ENCODE results near the gene RPL13. TPM values are rescaled to one million over a fixed set of nuclear protein-coding genes. Genes with fewer than 3 reads are reported as not detected.

Gene RPL13
- total RNA-seq, 4 donors from 2014 or later: 3,143 to 7,972 (median 4,864) TPM

- Histone ChIP-seq H3K9me3 (no peaks in the 10 kb centered on the region), H3K27me3 (peaks cover 0 to 38% (median 0%) of the 10 kb centered on the region in 4 donors), H3K36me3 (no peaks in the 10 kb centered on the region), H3K4me3 (no peak overlapping the region), H3K4me1 (peaks cover 5 to 8% (median 6%) of the 10 kb centered on the region in 3 donors), H3K27ac (no peak overlapping the region)
- intact Hi-C loops (cut with DNase I): no loop called here
- WGBS, 2 donors: 54 to 67% methylated on average over 9 of the region's 9 CpGs
- no peak for TF ChIP-seq CTCF (IDR thresholded peaks at IDR 0.05)
- no peak for TF ChIP-seq POLR2A (IDR thresholded peaks at IDR 0.05)
- DNase-seq: no peak
Measured at GRCh38 chr16:89607453-89607852, 47.0 kb downstream of the RPL13 start.

GRCh38 chr16:89607937-89608740 lies 47.7 kb downstream of the RPL13 start:
- DNase-seq: no peak
- WGBS, 2 donors: 78 to 86% methylated on average over 21 to 28 of the region's 32 CpGs

GRCh38 chr16:89610108-89610453 lies 49.6 kb downstream of the RPL13 start:
- Histone ChIP-seq H3K27ac (no peak overlapping the region), H3K36me3 (no peaks in the 10 kb centered on the region), H3K9me3 (no peaks in the 10 kb centered on the region), H3K4me1 (no peaks in the 10 kb centered on the region), H3K27me3 (peaks cover 0 to 49% (median 0%) of the 10 kb centered on the region in 4 donors), H3K4me3 (no peak overlapping the region)
- TF ChIP-seq CTCF (IDR thresholded peaks at IDR 0.05): no peak
- no peak for TF ChIP-seq POLR2A (IDR thresholded peaks at IDR 0.05)
- intact Hi-C loops (cut with DNase I): no loop called here
- 71% methylated on average over 1 of the region's 1 CpG for WGBS, 2 donors
- no peak for DNase-seq

More at GRCh38 chr16:89607937-89608740, 47.7 kb downstream of the RPL13 start:
- intact Hi-C loops (cut with DNase I): no loop called here
- peaks cover 0 to 39% (median 0%) of the 10 kb centered on the region in 4 donors for H3K27me3 ChIP-seq
- no peak for TF ChIP-seq POLR2A (IDR thresholded peaks at IDR 0.05)
- TF ChIP-seq CTCF (IDR thresholded peaks at IDR 0.05): no peak
- H3K27ac ChIP-seq: no peak overlapping the region
- no peaks in the 10 kb centered on the region for H3K36me3 ChIP-seq
- no peak overlapping the region for H3K4me3 ChIP-seq
- H3K4me1 ChIP-seq: peaks cover 0 to under 1% (median 0%) of the 10 kb centered on the region in 3 donors
- no peaks in the 10 kb centered on the region for H3K9me3 ChIP-seq

- no peak for DNase-seq
- 80% methylated on average over 15 to 20 of the region's 20 CpGs for WGBS, 2 donors
- Histone ChIP-seq H3K9me3 (no peaks in the 10 kb centered on the region), H3K27me3 (peaks cover 0 to 46% (median 0%) of the 10 kb centered on the region in 4 donors), H3K4me3 (no peak overlapping the region), H3K4me1 (peaks cover 0 to 11% (median 0%) of the 10 kb centered on the region in 3 donors), H3K27ac (no peak overlapping the region), H3K36me3 (no peaks in the 10 kb centered on the region)
- intact Hi-C loops (cut with DNase I): no loop called here
- TF ChIP-seq CTCF (IDR thresholded peaks at IDR 0.05) (no peak), POLR2A (IDR thresholded peaks at IDR 0.05) (no peak)
Measured at GRCh38 chr16:89612415-89613166, 52.1 kb downstream of the RPL13 start.

Measured in esophagus squamous epithelium (tissue), 5 donors.